Measurements from ENCODE around the gene XIST.
"Not testable (repeated sequence)": the region's sequence is repeated elsewhere in the genome, so short reads cannot be mapped to it uniquely, and the experiment has no call there.

Gene XIST

DNA sequence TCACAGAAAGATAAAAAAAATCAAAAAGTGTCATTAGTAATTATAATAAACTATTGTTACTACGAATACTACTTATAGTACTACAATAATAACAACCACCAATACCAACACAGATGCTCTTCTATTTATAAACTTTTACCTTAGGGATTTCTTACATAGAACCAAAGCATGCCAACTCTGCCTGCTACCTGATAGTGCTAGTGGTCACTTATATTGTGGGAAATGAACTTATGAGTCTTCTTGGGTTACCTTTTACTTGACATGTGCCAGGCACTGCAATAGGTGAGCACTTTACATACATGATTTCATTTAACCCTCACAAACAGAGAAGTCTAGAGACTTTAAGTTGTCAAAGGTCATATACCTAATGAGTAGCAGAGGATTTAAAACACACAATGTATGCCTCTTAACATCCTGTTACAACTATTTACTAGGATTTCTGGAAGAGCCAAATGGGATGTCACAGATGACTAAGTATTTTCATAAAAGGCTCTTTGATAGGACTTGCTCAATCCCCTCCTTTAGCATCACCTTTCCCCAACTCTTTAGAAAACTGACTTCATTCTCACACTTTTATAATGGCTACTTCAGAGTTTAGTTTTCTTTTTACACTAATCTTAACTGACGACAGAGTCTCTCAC lies 24.3 kb downstream of the XIST start:
- no peaks in the 10 kb centered on the region for H3K4me1 Mint-ChIP-seq
- H3K36me3 Mint-ChIP-seq = no peaks in the 10 kb centered on the region
- H3K9me3 Mint-ChIP-seq = no peaks in the 10 kb centered on the region
- ATAC-seq = no peak
- no peak overlapping the region for H3K4me3 Mint-ChIP-seq
- H3K27ac Mint-ChIP-seq = no peak overlapping the region
- no peaks in the 10 kb centered on the region for H3K27me3 Mint-ChIP-seq

DNA sequence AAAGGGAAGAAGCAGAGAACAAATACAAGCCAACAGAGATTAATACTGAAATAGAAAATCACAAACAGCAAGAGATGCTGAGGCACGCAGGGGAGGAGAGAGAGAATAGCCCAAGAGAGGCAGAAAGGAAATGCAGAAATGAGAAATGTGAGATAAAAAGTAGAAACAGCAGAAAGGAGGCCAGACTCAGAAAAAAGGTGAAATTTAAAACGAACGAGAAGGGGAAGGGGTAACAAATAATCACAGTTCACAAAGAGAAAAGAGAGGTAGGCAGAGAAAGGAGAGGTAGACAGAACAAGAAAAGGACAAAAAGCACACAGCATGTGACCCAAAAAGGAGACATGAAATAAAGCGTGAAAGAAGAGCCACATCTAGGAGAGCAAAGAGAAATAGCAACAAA lies 25.1 kb downstream of the XIST start:
- Mint-ChIP-seq H3K4me1 (no peaks in the 10 kb centered on the region), H3K4me3 (no peak overlapping the region), H3K9me3 (no peaks in the 10 kb centered on the region), H3K36me3 (no peaks in the 10 kb centered on the region), H3K27ac (no peak overlapping the region), H3K27me3 (no peaks in the 10 kb centered on the region)
- ATAC-seq = no peak

GRCh38 chrX:73826996-73827395 lies 25.5 kb downstream of the XIST start:
- H3K36me3 Mint-ChIP-seq = no peaks in the 10 kb centered on the region
- no peaks in the 10 kb centered on the region for H3K4me1 Mint-ChIP-seq
- H3K9me3 Mint-ChIP-seq = no peaks in the 10 kb centered on the region
- H3K27ac Mint-ChIP-seq = no peak overlapping the region
- no peak overlapping the region for H3K4me3 Mint-ChIP-seq
- no peak for ATAC-seq
- H3K27me3 Mint-ChIP-seq = no peaks in the 10 kb centered on the region

GRCh38 chrX:73825569-73825968 lies 26.9 kb downstream of the XIST start:
- Mint-ChIP-seq H3K27ac (no peak overlapping the region), H3K9me3 (no peaks in the 10 kb centered on the region), H3K4me3 (no peak overlapping the region), H3K4me1 (no peaks in the 10 kb centered on the region), H3K27me3 (no peaks in the 10 kb centered on the region), H3K36me3 (no peaks in the 10 kb centered on the region)
- no peak for ATAC-seq

GRCh38 chrX:73823473-73824004 lies 29.0 kb downstream of the XIST start:
- ATAC-seq = no peak
- Mint-ChIP-seq H3K4me1 (no peaks in the 10 kb centered on the region), H3K36me3 (no peaks in the 10 kb centered on the region), H3K27me3 (no peaks in the 10 kb centered on the region), H3K4me3 (no peak overlapping the region), H3K27ac (no peak overlapping the region), H3K9me3 (no peaks in the 10 kb centered on the region)

GRCh38 chrX:73822775-73823174 lies 29.7 kb downstream of the XIST start:
- no peaks in the 10 kb centered on the region for H3K4me1 Mint-ChIP-seq
- no peaks in the 10 kb centered on the region for H3K36me3 Mint-ChIP-seq

GRCh38 chrX:73821921-73822559 lies 30.5 kb downstream of the XIST start:
- no peak for ATAC-seq
- Mint-ChIP-seq H3K4me1 (no peaks in the 10 kb centered on the region), H3K27me3 (no peaks in the 10 kb centered on the region), H3K36me3 (no peaks in the 10 kb centered on the region), H3K9me3 (no peaks in the 10 kb centered on the region), H3K27ac (no peak overlapping the region), H3K4me3 (no peak overlapping the region)

More at GRCh38 chrX:73822775-73823174, 29.7 kb downstream of the XIST start:
- no peaks in the 10 kb centered on the region for H3K27me3 Mint-ChIP-seq
- no peak for ATAC-seq
- H3K4me3 Mint-ChIP-seq = no peak overlapping the region
- no peaks in the 10 kb centered on the region for H3K9me3 Mint-ChIP-seq
- H3K27ac Mint-ChIP-seq = no peak overlapping the region

DNA sequence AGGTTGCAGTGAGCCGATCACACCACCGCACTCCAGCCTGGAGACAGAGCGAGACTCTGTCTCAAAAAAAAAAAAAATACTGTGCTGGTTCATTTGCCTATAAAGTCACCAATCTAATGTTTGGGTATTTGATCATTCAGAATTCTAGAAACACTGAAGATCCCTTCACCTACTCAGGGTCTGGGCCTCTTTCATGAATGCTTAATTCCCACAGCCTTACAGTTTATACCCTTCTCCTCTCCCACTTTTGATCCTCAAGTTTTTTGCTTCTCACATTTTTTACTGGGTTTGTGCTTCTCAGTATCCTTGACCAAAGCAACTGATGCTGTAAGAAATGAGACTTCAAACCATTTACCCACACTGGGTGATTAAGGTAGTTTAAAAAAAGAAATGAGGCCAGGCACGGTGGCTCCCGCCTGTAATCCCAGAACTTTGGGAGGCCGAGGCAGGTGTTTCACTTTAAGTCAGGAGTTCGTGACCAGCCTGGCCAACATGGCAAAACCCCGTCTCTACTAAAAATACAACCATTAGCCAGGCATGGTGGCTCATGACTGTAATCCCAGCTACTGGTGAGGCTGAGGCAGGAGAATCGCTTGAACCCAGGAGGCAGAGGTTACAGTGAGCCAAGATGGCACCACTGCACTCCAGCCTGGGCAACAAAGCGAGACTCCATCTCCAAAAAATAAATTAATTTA lies 32.5 kb downstream of the XIST start:
- not testable (repeated sequence) for H3K4me3 Mint-ChIP-seq, ATAC-seq, H3K4me1 Mint-ChIP-seq, H3K9me3 Mint-ChIP-seq, H3K36me3 Mint-ChIP-seq, H3K27ac Mint-ChIP-seq, H3K27me3 Mint-ChIP-seq

- H3K27ac Mint-ChIP-seq = no peak overlapping the region
- no peaks in the 10 kb centered on the region for H3K36me3 Mint-ChIP-seq
- no peaks in the 10 kb centered on the region for H3K27me3 Mint-ChIP-seq
- H3K4me1 Mint-ChIP-seq = no peaks in the 10 kb centered on the region
- H3K9me3 Mint-ChIP-seq = no peaks in the 10 kb centered on the region
- no peak for ATAC-seq
- no peak overlapping the region for H3K4me3 Mint-ChIP-seq
Measured at GRCh38 chrX:73818200-73819116, 34.1 kb downstream of the XIST start.

DNA sequence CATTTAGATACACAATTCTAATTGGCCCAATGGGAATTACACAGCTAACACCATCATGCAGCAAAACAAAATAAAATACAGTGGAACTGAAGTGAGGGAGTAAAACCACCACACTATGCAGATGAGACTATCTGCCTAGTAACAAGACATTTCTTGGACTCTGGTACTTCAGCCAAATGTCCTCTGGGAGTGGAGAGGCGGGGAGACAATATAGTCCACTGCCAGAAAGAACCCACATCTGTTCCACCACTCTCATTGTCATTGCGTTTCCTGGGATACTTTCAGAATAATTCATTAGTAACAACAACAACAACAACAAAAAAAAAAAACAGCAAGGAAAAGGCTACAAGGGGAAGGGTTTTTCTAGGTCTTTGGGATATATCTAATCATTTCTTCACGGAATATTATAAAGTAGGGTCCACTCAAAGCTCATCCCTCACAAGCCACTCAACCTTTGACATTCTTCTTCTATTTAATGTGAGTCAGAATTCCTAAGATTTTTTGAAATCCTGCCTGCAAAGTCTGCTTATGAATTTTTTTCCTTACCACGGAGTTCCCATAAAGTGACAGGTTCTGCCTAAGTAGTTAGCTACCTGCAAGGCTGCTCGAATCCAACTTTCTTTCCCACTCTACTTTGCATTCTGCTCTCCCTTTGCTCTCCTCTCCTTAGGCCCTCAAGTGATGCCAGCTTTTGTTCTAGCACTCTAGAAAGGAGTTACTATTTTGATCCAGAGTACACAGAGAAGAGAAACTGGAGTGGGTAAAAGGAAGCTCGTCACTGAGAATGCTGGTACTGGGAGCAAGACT lies 34.9 kb downstream of the XIST start:
- no peak overlapping the region for H3K4me3 Mint-ChIP-seq
- no peak for ATAC-seq
- no peaks in the 10 kb centered on the region for H3K27me3 Mint-ChIP-seq
- no peaks in the 10 kb centered on the region for H3K36me3 Mint-ChIP-seq
- no peaks in the 10 kb centered on the region for H3K9me3 Mint-ChIP-seq
- no peak overlapping the region for H3K27ac Mint-ChIP-seq
- H3K4me1 Mint-ChIP-seq = no peaks in the 10 kb centered on the region

DNA sequence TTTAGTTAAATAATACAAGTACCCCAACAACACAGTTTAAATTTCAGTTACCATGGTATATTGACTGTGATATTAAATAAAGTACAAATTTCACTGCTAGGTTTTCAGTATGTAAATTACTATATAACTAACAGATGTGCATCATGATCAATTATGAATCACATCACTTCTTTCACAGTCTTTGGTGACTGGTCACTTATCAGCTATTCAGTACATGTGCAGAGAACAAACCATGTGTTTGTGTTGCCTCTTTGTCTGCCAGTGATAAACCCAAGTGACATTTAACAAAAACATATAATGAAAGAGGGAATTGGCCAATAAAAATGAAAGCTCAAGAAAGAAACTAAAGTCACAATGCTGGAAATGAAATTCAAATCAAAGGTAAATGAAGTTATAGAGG lies 40.3 kb downstream of the XIST start:
- Mint-ChIP-seq H3K4me1 (no peaks in the 10 kb centered on the region), H3K27me3 (no peaks in the 10 kb centered on the region), H3K9me3 (no peaks in the 10 kb centered on the region)

GRCh38 chrX:73804109-73804508 lies 48.4 kb downstream of the XIST start:
- H3K4me1 Mint-ChIP-seq, H3K4me3 Mint-ChIP-seq, H3K27ac Mint-ChIP-seq, H3K9me3 Mint-ChIP-seq, ATAC-seq, H3K27me3 Mint-ChIP-seq, H3K36me3 Mint-ChIP-seq: not testable (repeated sequence)

More for the DNA sequence above, 40.3 kb downstream of the XIST start:
- Mint-ChIP-seq H3K4me3 (no peak overlapping the region), H3K36me3 (no peaks in the 10 kb centered on the region), H3K27ac (no peak overlapping the region)
- ATAC-seq = no peak

GRCh38 chrX:73799888-73800287 lies 52.6 kb downstream of the XIST start:
- Mint-ChIP-seq H3K9me3 (peaks cover 3% of the 10 kb centered on the region), H3K4me1 (no peaks in the 10 kb centered on the region), H3K4me3 (no peak overlapping the region), H3K27ac (no peak overlapping the region), H3K27me3 (no peaks in the 10 kb centered on the region), H3K36me3 (no peaks in the 10 kb centered on the region)
- no peak for ATAC-seq

- ATAC-seq, H3K27me3 Mint-ChIP-seq, H3K4me1 Mint-ChIP-seq, H3K27ac Mint-ChIP-seq, H3K36me3 Mint-ChIP-seq, H3K4me3 Mint-ChIP-seq: not testable (repeated sequence)
- peaks cover 12% of the 10 kb centered on the region for H3K9me3 Mint-ChIP-seq
Measured at GRCh38 chrX:73792511-73792910, 60.0 kb downstream of the XIST start.

Measured in stimulated activated memory B cell treated with anti-CD40 and anti-IgM and Interleukin-4, amounts not matched to agents 10 μg/mL and 1 μg/mL and 100 μg/mL, for 72 hours (primary cell).